KMS-11 (cell line): ENCODE data around the gene CRYBG3.

Source experiments
- H2AFZ ChIP-seq: fragments of 200-600 bp; sonication (generic); 2 replicates; pipeline ENCODE4 v1.6.1; 2016; ENCODE audit warnings: antibody characterized with exemption, mixed run types, low read depth
- H3K27ac ChIP-seq: fragments of 200-600 bp; sonication (generic); 2 replicates; pipeline ENCODE4 v1.6.1; 2016; ENCODE audit warnings: mild to moderate bottlenecking, mixed run types
- H3K27me3 ChIP-seq: fragments of 200-600 bp; sonication (generic); 2 replicates; pipeline ENCODE4 v1.6.1; 2017; ENCODE audit warnings: mild to moderate bottlenecking, low read depth, mixed run types, moderate library complexity; ENCODE audit not compliant: insufficient read depth
- H3K36me3 ChIP-seq: fragments of 200-600 bp; sonication (generic); 2 replicates; pipeline ENCODE4 v1.6.1; 2017; ENCODE audit warnings: mild to moderate bottlenecking, mixed run types; ENCODE audit not compliant: insufficient read depth
- H3K4me1 ChIP-seq: fragments of 200-600 bp; sonication (generic); 2 replicates; pipeline ENCODE4 v1.6.1; 2016; ENCODE audit warnings: mild to moderate bottlenecking, low read depth, mixed run types; ENCODE audit not compliant: poor library complexity, severe bottlenecking
- H3K4me2 ChIP-seq: fragments of 200-600 bp; sonication (generic); 2 replicates; pipeline ENCODE4 v1.7.0; 2016; ENCODE audit warnings: mild to moderate bottlenecking, mixed run types
- H3K4me3 ChIP-seq: fragments of 200-600 bp; sonication (generic); IDR thresholded peaks from 2 replicates; pipeline ENCODE4 v1.6.1; 2017; ENCODE audit warnings: low read depth, low read length, mixed read lengths; ENCODE audit not compliant: insufficient read depth
- H3K79me2 ChIP-seq: fragments of 200-600 bp; sonication (generic); 2 replicates; pipeline ENCODE4 v1.6.1; 2016; ENCODE audit warnings: low read depth, mixed run types; ENCODE audit not compliant: insufficient read depth
- H3K9ac ChIP-seq: fragments of 200-600 bp; sonication (generic); 2 replicates; pipeline ENCODE4 v1.6.1; 2016; ENCODE audit warnings: mild to moderate bottlenecking, mixed run types
- H4K20me1 ChIP-seq: fragments of 200-600 bp; sonication (generic); 2 replicates; pipeline ENCODE4 v1.6.1; 2016; ENCODE audit warnings: mild to moderate bottlenecking, mixed run types; ENCODE audit not compliant: insufficient read depth
- CTCF ChIP-seq: fragments of 200-600 bp; sonication (generic); conservative IDR thresholded peaks from 2 replicates; pipeline ENCODE4 v1.6.1; 2017; ENCODE audit warnings: low read depth, mild to moderate bottlenecking, antibody characterized with exemption, low read length, moderate library complexity, mixed read lengths

CRYBG3 gene

GRCh38 chr3:97884586-97885123, 62.8 kb downstream of the CRYBG3 start:
- TF ChIP-seq CTCF = no peak
- Histone ChIP-seq H3K27me3 (no peaks in the 10 kb centered on the region), H3K27ac (no peak overlapping the region), H3K36me3 (no peaks in the 10 kb centered on the region), H3K4me1 (peaks cover 7% of the 10 kb centered on the region), H4K20me1 (no peaks in the 10 kb centered on the region), H2AFZ (no peak overlapping the region), H3K4me3 (no peak overlapping the region), H3K9ac (no peak overlapping the region), H3K79me2 (no peaks in the 10 kb centered on the region), H3K4me2 (no peak overlapping the region)

GRCh38 chr3:97885931-97886824, 64.4 kb downstream of the CRYBG3 start:
- Histone ChIP-seq H3K4me3 (no peak overlapping the region), H4K20me1 (no peaks in the 10 kb centered on the region), H3K27me3 (no peaks in the 10 kb centered on the region), H3K9ac (no peak overlapping the region), H3K36me3 (no peaks in the 10 kb centered on the region), H3K27ac (no peak overlapping the region), H3K79me2 (no peaks in the 10 kb centered on the region), H2AFZ (no peak overlapping the region), H3K4me1 (peaks cover 7% of the 10 kb centered on the region), H3K4me2 (no peak overlapping the region)
- TF ChIP-seq CTCF = no peak

GRCh38 chr3:97889814-97890213, 68.0 kb downstream of the CRYBG3 start:
- Histone ChIP-seq H3K79me2 (no peaks in the 10 kb centered on the region), H2AFZ (no peak overlapping the region), H3K4me1 (peaks cover 7% of the 10 kb centered on the region), H3K9ac (no peak overlapping the region), H4K20me1 (no peaks in the 10 kb centered on the region), H3K4me3 (no peak overlapping the region), H3K27ac (no peak overlapping the region), H3K4me2 (no peak overlapping the region), H3K36me3 (no peaks in the 10 kb centered on the region; the same call in 1 of the 2 replicates), H3K27me3 (no peaks in the 10 kb centered on the region)
- TF ChIP-seq CTCF = no peak

GRCh38 chr3:97892852-97893251, 71.0 kb downstream of the CRYBG3 start:
- no peaks in the 10 kb centered on the region; the same call in 1 of the 2 replicates for H3K36me3 ChIP-seq
- no peaks in the 10 kb centered on the region for H3K27me3 ChIP-seq
- H3K4me3 ChIP-seq = no peak overlapping the region
- H3K27ac ChIP-seq = no peak overlapping the region
- no peak for TF ChIP-seq CTCF
- H3K9ac ChIP-seq = no peak overlapping the region
- H4K20me1 ChIP-seq = no peaks in the 10 kb centered on the region
- H3K79me2 ChIP-seq = no peaks in the 10 kb centered on the region
- H2AFZ ChIP-seq = no peak overlapping the region
- H3K4me2 ChIP-seq = no peak overlapping the region
- H3K4me1 ChIP-seq = peaks cover 7% of the 10 kb centered on the region
